Right lobe of liver (tissue), 4 donors: Measurements from ENCODE around the gene RADIL.

ENCODE experiments used
- POLR2A ChIP-seq: fragments of 450-650 bp; IDR thresholded peaks from one replicate; pipeline ENCODE4 v1.6.1; 2017; ENCODE audit warnings: antibody characterized with exemption, mild to moderate bottlenecking
- TF ChIP-seq, protein P1 (sequence below), 4 donors: fragments of 200-600 bp in 3 of 4; fragments of 450-650 bp in 1 of 4; IDR thresholded peaks; one replicate each; pipeline versions ENCODE4 v1.5.1 to v1.8.0; 2016 to 2022; ENCODE audit warnings: antibody characterized with exemption in 4 of 4, mild to moderate bottlenecking in 2 of 4
- donor health status: DM: no; HTN: no; CAD: no.
- donor health status: DM: no; HTN: no; CAD: no.
- donor health status: DM: no; HTN: yes; CAD: no.

GRCh38 chr7:4886671-4887070 is 3.2 kb upstream of the RADIL start:
- TF ChIP-seq, protein P1, sequence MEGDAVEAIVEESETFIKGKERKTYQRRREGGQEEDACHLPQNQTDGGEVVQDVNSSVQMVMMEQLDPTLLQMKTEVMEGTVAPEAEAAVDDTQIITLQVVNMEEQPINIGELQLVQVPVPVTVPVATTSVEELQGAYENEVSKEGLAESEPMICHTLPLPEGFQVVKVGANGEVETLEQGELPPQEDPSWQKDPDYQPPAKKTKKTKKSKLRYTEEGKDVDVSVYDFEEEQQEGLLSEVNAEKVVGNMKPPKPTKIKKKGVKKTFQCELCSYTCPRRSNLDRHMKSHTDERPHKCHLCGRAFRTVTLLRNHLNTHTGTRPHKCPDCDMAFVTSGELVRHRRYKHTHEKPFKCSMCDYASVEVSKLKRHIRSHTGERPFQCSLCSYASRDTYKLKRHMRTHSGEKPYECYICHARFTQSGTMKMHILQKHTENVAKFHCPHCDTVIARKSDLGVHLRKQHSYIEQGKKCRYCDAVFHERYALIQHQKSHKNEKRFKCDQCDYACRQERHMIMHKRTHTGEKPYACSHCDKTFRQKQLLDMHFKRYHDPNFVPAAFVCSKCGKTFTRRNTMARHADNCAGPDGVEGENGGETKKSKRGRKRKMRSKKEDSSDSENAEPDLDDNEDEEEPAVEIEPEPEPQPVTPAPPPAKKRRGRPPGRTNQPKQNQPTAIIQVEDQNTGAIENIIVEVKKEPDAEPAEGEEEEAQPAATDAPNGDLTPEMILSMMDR (IDR thresholded peaks at IDR 0.05) = no peak
- TF ChIP-seq POLR2A = no peak
